Measurements from ENCODE around the gene FRMD1.

- TF ChIP-seq REST (IDR thresholded peaks at IDR 0.05; ENCODE audit: low read depth, low read length) (no peak), RAD51 (IDR thresholded peaks at IDR 0.05) (no peak), EZH2 (IDR thresholded peaks at IDR 0.05; ENCODE audit: borderline replicate concordance, control insufficient read depth, low read depth, low read length) (no peak)
These were observed 40.5 kb upstream of the FRMD1 start for GRCh38 chr6:168119539-168119938.
